ENCODE measurements around the gene OPN1MW. TPM values are rescaled to one million over a fixed set of nuclear protein-coding genes. Genes with fewer than 3 reads are reported as not detected.
"Not testable (repeated sequence)": the region's sequence is repeated elsewhere in the genome, so short reads cannot be mapped to it uniquely, and the experiment has no call there.

The OPN1MW gene
- total RNA-seq, 2 experiments from 2014 or later: not detected

DNA sequence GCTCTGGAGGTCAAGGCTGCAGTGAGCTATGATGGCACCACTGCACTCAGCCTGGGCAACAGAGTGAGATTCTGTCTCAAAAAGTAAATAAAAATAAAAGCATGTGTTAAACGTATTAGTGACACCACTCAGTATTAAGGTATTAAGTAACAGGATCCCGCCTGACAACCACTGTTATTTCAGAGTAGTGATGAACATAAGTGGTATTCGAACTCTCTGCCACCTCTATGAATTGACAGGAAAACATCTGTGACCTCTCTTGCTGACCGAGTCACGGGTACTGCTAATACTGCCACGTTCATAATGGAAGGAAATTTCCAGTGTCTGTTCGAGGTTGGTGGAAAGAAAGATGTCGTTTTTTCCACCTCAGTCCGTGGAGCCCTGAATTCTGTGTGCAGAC lies 44.3 kb downstream of the OPN1MW start:
- DNase-seq; H3K36me3 Mint-ChIP-seq (ENCODE audit: low read depth); H3K4me3 Mint-ChIP-seq; H3K27me3 Mint-ChIP-seq; H3K4me1 Mint-ChIP-seq (ENCODE audit: low read depth); H3K27ac ChIP-seq (ENCODE audit: low read depth in 1 of 2, low read length in 2 of 2); H3K9me3 Mint-ChIP-seq; POLR2A ChIA-PET; intact Hi-C loops (cut with DNase I, micrococcal nuclease); CTCF ChIA-PET; H3K27ac Mint-ChIP-seq; H3K4me3 ChIP-seq (ENCODE audit: low read length); H3K27me3 ChIP-seq (ENCODE audit: control insufficient read depth in 1 of 2, insufficient read depth in 2 of 2, low read length in 2 of 2); H3K4me1 ChIP-seq (ENCODE audit: insufficient read depth, low read length); ATAC-seq (ENCODE audit: poor library complexity); H3K36me3 ChIP-seq (ENCODE audit: insufficient read depth, low read length); H3K9me3 ChIP-seq (ENCODE audit: control insufficient read depth in 1 of 2, insufficient read depth in 1 of 2, low read length in 2 of 2): not testable (repeated sequence)

DNA sequence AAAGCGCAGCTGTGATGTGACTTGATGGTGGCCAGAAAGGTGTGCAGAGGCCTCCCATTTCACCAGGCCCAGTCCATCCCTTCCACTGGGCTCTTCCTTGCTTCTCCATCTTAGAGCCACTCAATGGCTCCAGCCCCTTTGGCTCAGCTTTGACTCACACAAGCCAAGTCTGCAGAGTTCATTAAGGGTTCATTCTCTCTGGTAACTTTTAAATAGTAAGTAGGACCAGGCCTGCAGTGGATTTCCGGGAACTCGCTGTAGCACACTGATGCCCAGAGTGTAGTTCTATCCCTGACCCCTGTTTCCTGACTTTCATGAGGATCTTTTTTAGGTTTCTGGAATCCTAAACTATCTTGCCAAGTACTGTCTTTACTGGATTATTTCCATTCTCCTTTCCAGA lies 49.0 kb downstream of the OPN1MW start:
- CTCF ChIA-PET; H3K27ac ChIP-seq (ENCODE audit: low read depth in 1 of 2, low read length in 2 of 2); DNase-seq; H3K27me3 ChIP-seq (ENCODE audit: control insufficient read depth in 1 of 2, insufficient read depth in 2 of 2, low read length in 2 of 2); H3K9me3 ChIP-seq (ENCODE audit: control insufficient read depth in 1 of 2, insufficient read depth in 1 of 2, low read length in 2 of 2); H3K27ac Mint-ChIP-seq; H3K4me3 ChIP-seq (ENCODE audit: low read length); H3K4me1 ChIP-seq (ENCODE audit: insufficient read depth, low read length); H3K36me3 ChIP-seq (ENCODE audit: insufficient read depth, low read length); H3K36me3 Mint-ChIP-seq (ENCODE audit: low read depth); ATAC-seq (ENCODE audit: poor library complexity); POLR2A ChIA-PET; H3K4me3 Mint-ChIP-seq; H3K27me3 Mint-ChIP-seq; H3K9me3 Mint-ChIP-seq; intact Hi-C loops (cut with DNase I, micrococcal nuclease); H3K4me1 Mint-ChIP-seq (ENCODE audit: low read depth): not testable (repeated sequence)

DNA sequence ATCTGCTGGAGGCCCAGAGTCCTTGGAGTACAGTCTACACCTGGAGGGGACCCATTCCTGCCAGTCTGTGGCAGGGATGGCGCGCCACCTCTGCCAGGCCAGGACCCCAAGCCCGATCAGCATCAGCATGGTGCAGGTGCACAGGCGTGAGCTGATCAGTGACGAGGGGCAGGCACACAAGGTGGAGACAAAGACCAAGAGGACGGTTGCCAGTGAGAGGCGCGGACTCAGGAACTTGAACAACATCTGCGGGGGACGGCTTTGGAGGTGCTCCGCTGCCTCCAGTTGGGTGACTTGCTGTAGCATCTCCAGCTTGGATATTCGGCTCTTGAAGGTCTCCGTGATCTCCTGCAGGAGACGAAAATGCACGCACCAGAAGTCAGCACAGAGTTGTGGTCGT lies 51.2 kb downstream of the OPN1MW start:
- ATAC-seq (ENCODE audit: poor library complexity); H3K27ac ChIP-seq (ENCODE audit: low read depth in 1 of 2, low read length in 2 of 2); CTCF ChIA-PET; H3K4me3 Mint-ChIP-seq; H3K9me3 ChIP-seq (ENCODE audit: control insufficient read depth in 1 of 2, insufficient read depth in 1 of 2, low read length in 2 of 2); H3K36me3 ChIP-seq (ENCODE audit: insufficient read depth, low read length); H3K4me1 Mint-ChIP-seq (ENCODE audit: low read depth); H3K27me3 Mint-ChIP-seq; H3K4me1 ChIP-seq (ENCODE audit: insufficient read depth, low read length); H3K36me3 Mint-ChIP-seq (ENCODE audit: low read depth); H3K4me3 ChIP-seq (ENCODE audit: low read length); H3K27ac Mint-ChIP-seq; H3K27me3 ChIP-seq (ENCODE audit: control insufficient read depth in 1 of 2, insufficient read depth in 2 of 2, low read length in 2 of 2); H3K9me3 Mint-ChIP-seq; DNase-seq; intact Hi-C loops (cut with DNase I, micrococcal nuclease); POLR2A ChIA-PET: not testable (repeated sequence)

DNA sequence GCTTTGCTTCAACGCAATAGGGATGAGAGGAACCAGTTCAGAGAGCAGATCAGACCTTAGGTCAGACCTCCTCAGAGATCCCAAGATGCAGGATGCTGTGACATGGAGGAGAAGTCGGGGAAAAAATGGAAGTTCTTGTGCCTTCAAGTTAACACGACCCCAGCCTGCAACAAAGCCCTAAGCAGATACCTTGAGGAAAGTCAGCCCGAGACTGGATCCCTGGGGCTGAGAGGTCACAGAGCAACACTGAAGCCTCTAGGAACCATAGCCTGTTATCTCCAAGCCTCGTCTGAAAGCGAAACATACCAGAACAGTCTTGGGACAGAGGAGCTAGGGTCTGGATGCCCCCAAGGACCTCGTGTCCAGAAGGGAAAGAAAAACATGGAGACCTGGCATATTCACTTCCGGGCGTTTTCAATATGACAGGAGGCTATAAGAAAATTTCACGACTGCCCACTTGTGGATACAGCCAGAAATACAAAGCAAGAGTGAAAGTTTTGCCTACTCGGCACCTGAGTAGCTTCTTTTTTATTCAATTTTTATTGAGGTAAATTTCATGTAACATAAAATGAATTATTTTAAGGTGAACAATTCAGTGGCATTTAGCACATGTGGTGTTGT lies 56.7 kb downstream of the OPN1MW start:
- H3K36me3 Mint-ChIP-seq (ENCODE audit: low read depth); H3K4me3 ChIP-seq (ENCODE audit: low read length); H3K27me3 Mint-ChIP-seq; ATAC-seq (ENCODE audit: poor library complexity); H3K27ac Mint-ChIP-seq; H3K27me3 ChIP-seq (ENCODE audit: control insufficient read depth in 1 of 2, insufficient read depth in 2 of 2, low read length in 2 of 2); H3K9me3 ChIP-seq (ENCODE audit: control insufficient read depth in 1 of 2, insufficient read depth in 1 of 2, low read length in 2 of 2); intact Hi-C loops (cut with DNase I, micrococcal nuclease); CTCF ChIA-PET; POLR2A ChIA-PET; H3K4me1 Mint-ChIP-seq (ENCODE audit: low read depth); DNase-seq; H3K4me1 ChIP-seq (ENCODE audit: insufficient read depth, low read length); H3K4me3 Mint-ChIP-seq; H3K9me3 Mint-ChIP-seq; H3K36me3 ChIP-seq (ENCODE audit: insufficient read depth, low read length); H3K27ac ChIP-seq (ENCODE audit: low read depth in 1 of 2, low read length in 2 of 2): not testable (repeated sequence)

DNA sequence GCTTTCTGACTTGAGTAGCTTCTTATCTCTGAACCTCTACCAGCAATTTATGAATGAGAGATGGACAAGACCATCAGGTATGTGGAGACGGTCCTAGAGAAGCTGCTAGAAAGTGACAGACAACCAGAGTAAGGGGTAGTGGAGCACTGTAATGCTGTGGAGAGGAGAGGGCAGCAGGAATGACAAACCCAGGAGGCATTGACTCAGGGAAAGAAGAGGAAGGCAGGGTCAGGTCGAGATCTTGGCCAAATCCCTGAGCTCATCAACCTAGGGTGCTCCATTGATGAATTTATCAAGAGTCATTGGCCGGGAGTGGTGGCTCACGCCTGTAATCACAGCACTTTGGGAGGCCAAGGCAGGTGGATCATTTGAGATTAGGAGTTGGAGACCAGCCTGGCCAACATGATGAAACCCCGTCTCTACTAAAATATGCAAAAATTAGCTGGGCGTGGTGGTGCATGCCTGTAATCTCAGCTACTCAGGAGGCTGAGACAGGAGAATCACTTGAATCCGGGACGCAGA lies 57.6 kb downstream of the OPN1MW start:
- H3K27me3 Mint-ChIP-seq; H3K27me3 ChIP-seq (ENCODE audit: control insufficient read depth in 1 of 2, insufficient read depth in 2 of 2, low read length in 2 of 2); H3K9me3 ChIP-seq (ENCODE audit: control insufficient read depth in 1 of 2, insufficient read depth in 1 of 2, low read length in 2 of 2); H3K27ac Mint-ChIP-seq; ATAC-seq (ENCODE audit: poor library complexity); H3K4me1 ChIP-seq (ENCODE audit: insufficient read depth, low read length); H3K36me3 Mint-ChIP-seq (ENCODE audit: low read depth); CTCF ChIA-PET; H3K9me3 Mint-ChIP-seq; H3K4me3 ChIP-seq (ENCODE audit: low read length); intact Hi-C loops (cut with DNase I, micrococcal nuclease); H3K27ac ChIP-seq (ENCODE audit: low read depth in 1 of 2, low read length in 2 of 2); H3K4me1 Mint-ChIP-seq (ENCODE audit: low read depth); H3K36me3 ChIP-seq (ENCODE audit: insufficient read depth, low read length); H3K4me3 Mint-ChIP-seq: not testable (repeated sequence)
- DNase-seq: peak in 1 of 14 experiments; percentile 0
- POLR2A ChIA-PET: interaction anchor here (0.8 kb wide), 1 partner anchor 87 kb away, joined by 4 read pairs; no protein-coding TSS in a partner anchor

Other genes with a start within 250 kb of the OPN1MW start
- gene NAA10, start 247.6 kb upstream of the OPN1MW start, total RNA-seq: 10 to 100 TPM; 41.5 to 42.0 TPM
- 1 to 10 TPM; 8.6 to 9.3 TPM for gene RENBP, start 238.0 kb upstream of the OPN1MW start, total RNA-seq
- 10 to 100 TPM; 45.9 to 50.2 TPM for gene HCFC1, start 210.8 kb upstream of the OPN1MW start, total RNA-seq
- gene TMEM187, start 209.8 kb upstream of the OPN1MW start, total RNA-seq: 1 to 10 TPM; 1.4 to 2.0 TPM
- gene IRAK1, start 162.7 kb upstream of the OPN1MW start, total RNA-seq: 10 to 100 TPM; 61.2 to 67.4 TPM
- 100 to 1,000 TPM; 120 to 133 TPM for gene MECP2, start 84.9 kb upstream of the OPN1MW start, total RNA-seq
- not detected for gene OPN1LW, start 38.4 kb upstream of the OPN1MW start, total RNA-seq
- not detected for gene OPN1MW2, start 37.2 kb downstream of the OPN1MW start, total RNA-seq
- gene OPN1MW3, start 75.0 kb downstream of the OPN1MW start, total RNA-seq: not detected
- not detected for gene TEX28, start 112.5 kb downstream of the OPN1MW start, total RNA-seq
- 1 to 10 TPM; 1.7 to 2.3 TPM for gene TKTL1, start 113.2 kb downstream of the OPN1MW start, total RNA-seq
- 1,000 to 10,000 TPM; 1,012 to 1,022 TPM for gene FLNA, start 192.0 kb downstream of the OPN1MW start, total RNA-seq
- gene EMD, start 196.7 kb downstream of the OPN1MW start, total RNA-seq: 100 to 1,000 TPM; 164 to 178 TPM
- gene RPL10, start 215.8 kb downstream of the OPN1MW start, total RNA-seq: 1,000 to 10,000 TPM; 5,036 to 5,204 TPM
- gene DNASE1L1, start 226.7 kb downstream of the OPN1MW start, total RNA-seq: 10 to 100 TPM; 16.0 to 18.4 TPM
- gene TAFAZZIN, start 228.9 kb downstream of the OPN1MW start, total RNA-seq: 10 to 100 TPM; 72.8 to 78.5 TPM
- gene ATP6AP1, start 246.1 kb downstream of the OPN1MW start, total RNA-seq: 10 to 100 TPM; 31.4 to 40.8 TPM

Measured in CD4-positive, alpha-beta T cell (primary cell).